Gastrocnemius medialis (tissue), 4 donors: ENCODE results near the gene DOK1.

Experiments used
- POLR2A ChIP-seq, 2 donors: fragments of 450-650 bp; IDR thresholded peaks; one replicate each; pipeline ENCODE4 v1.6.1; 2017; ENCODE audit warnings: antibody characterized with exemption in 2 of 2, mild to moderate bottlenecking in 2 of 2, moderate library complexity in 2 of 2
- TF ChIP-seq, protein P1 (sequence below), 5 experiments: fragments of 450-650 bp in 3 of 5; fragments of 200-600 bp in 2 of 5; sonication (generic) in 2 of 5; IDR thresholded peaks in 4 of 5; conservative IDR thresholded peaks in 1 of 5; 1 replicate in 4 of 5; 2 replicates in 1 of 5; pipeline ENCODE4 v1.5.1; 2016 to 2019; ENCODE audit warnings: antibody characterized with exemption in 5 of 5, mild to moderate bottlenecking in 3 of 5, moderate library complexity in 3 of 5

DNA sequence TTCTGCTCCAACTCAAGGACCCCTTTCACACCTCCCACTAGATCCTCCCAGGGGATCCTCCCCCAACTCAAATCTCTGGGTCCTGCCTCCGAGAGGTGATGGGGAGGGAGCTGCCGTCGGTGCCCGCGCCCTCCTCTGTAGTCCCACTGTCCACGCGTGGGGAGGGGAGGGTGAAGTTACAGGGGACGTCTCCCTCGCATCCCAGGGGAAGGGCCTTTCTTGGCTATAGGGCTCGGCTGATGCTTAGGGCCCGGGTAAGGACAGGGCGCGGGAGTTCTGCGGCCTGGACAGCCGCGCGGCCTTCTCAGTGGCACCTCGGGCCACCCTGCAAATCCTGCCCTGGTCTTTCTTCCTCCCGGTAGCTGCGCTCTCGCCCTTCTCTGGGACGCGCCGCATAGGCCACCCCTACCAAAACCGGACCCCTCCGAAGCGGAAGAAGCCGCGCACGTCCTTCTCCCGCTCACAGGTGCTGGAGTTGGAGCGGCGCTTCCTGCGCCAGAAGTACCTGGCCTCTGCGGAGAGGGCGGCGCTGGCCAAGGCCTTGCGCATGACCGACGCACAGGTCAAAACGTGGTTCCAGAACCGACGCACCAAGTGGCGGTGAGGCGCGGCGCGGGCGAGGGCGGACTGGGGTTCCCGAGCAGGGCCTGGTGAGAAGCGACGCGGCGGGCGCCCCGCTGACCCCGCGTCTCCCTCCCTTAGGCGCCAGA is 39.1 kb upstream of the DOK1 start:
- TF ChIP-seq, protein P1, sequence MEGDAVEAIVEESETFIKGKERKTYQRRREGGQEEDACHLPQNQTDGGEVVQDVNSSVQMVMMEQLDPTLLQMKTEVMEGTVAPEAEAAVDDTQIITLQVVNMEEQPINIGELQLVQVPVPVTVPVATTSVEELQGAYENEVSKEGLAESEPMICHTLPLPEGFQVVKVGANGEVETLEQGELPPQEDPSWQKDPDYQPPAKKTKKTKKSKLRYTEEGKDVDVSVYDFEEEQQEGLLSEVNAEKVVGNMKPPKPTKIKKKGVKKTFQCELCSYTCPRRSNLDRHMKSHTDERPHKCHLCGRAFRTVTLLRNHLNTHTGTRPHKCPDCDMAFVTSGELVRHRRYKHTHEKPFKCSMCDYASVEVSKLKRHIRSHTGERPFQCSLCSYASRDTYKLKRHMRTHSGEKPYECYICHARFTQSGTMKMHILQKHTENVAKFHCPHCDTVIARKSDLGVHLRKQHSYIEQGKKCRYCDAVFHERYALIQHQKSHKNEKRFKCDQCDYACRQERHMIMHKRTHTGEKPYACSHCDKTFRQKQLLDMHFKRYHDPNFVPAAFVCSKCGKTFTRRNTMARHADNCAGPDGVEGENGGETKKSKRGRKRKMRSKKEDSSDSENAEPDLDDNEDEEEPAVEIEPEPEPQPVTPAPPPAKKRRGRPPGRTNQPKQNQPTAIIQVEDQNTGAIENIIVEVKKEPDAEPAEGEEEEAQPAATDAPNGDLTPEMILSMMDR (IDR thresholded peaks at IDR 0.05 in 4 of 5, conservative IDR thresholded peaks at IDR 0.05 in 1 of 5) = no peak
- no peak for TF ChIP-seq POLR2A (IDR thresholded peaks at IDR 0.05)
